GM19239 (cell line): ENCODE data around the gene PLCXD1.
A peak's percentile ranks its signal among the peaks of the same experiment; 100 is the strongest.
"Not testable (repeated sequence)": the region's sequence is repeated elsewhere in the genome, so short reads cannot be mapped to it uniquely, and the experiment has no call there.

Source experiments
- DNase-seq: peaks from one replicate; pipeline ENCODE4 v3.0.0; 2011; ENCODE audit warnings: low spot score; ENCODE audit not compliant: insufficient read length
- FAIRE-seq: peaks from 2 replicates; lab custom pipeline; 2011; peaks lifted over from hg19 to GRCh38; lab: Jason Lieb, UNC

The PLCXD1 gene

DNA sequence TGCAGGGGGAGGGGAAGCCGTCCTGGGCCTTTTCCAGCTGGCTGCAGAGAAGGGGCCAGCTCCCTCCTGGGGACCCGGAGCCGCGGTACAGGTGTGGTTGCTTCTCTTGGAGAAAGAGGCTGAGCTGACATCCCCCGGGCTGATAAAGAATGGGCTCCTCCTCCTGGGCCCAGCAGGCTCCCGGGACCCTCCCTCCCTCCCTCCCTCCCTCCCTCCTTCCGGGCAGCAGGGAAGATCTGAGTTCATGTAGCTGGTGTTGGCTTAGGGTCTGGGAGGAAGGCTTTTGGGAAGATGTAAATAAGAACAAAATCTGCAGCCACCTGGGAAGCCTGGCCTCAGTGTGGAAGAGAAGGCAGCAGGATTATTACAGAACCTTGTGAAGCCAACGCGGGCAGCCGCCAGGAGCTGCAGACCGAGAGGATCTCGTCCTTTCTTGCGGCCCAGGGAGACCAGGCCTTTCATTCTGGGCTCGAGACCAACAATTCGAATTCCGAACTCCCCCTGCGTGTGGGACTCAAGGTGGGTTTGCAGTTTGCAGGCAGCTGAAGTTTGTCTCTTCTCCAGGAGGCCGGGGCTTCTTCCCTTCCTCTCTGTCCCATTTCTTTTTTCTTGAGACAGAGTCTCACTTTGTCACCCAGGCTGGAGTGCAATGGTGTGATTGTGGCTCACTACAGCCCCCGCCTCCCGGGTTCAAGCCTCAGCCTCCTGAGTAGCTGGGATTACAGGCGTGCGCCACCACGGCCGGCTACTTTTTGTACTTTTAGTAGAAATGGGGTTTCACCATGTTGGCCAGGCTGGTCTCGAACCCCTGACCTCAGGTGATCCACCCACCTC is at the start of gene PLCXD1:
Gene PLCXD1 (plus strand): TSS at position 216 of the 834 bp plus-strand sequence. CDS start 2,807 bp downstream, outside the sequence.
- peak; percentile 52 for DNase-seq
- FAIRE-seq = peak; percentile 73

- DNase-seq, FAIRE-seq: not testable (repeated sequence)
Observed at GRCh38 chrX:231637-232277, 49.4 kb upstream of the PLCXD1 start.

GRCh38 chrX:232278-232655 is 48.9 kb upstream of the PLCXD1 start:
- FAIRE-seq, DNase-seq: not testable (repeated sequence)

DNA sequence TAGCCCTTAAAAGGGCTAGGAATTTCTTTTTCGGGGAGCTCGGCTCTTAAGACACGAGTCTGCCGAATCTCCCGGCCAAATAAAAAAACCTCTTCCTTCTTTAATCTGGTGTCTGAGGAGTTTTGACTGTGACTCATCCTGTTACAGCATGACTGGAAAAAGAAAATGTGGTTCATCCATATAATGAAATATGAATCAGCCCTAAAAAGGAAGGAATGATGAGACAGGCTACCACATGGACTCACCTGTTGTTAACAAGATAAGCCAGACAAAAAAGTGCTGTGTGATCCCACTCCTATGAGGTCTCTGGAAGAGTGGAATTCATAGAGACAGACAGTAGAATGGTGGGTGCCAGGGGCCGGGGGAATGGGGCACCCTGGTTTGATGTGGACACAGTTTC is 45.0 kb upstream of the PLCXD1 start:
- not testable (repeated sequence) for DNase-seq, FAIRE-seq

- DNase-seq (no peak), FAIRE-seq (no peak)
Observed at GRCh38 chrX:250965-251364, 30.2 kb upstream of the PLCXD1 start.

GRCh38 chrX:251396-252243 is 29.6 kb upstream of the PLCXD1 start:
- DNase-seq, FAIRE-seq: not testable (repeated sequence)

GRCh38 chrX:252244-252956 is 28.8 kb upstream of the PLCXD1 start:
- DNase-seq (no peak), FAIRE-seq (no peak)

DNA sequence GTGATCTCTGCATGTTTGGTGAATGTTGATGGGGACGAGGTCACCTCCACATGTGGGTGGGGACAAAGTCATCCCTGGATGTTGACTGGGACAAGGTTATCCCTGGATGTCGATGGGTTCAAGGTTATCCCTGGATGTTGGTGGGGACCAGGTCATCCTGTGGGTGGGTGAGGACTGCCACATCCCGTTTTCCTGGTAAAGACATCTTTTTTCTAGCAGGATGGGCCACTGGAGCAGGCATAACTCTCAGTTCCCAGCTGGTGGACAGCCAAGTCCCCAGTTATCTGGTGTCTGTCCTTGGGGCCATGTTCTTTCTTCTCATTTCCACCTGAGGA is 28.3 kb upstream of the PLCXD1 start:
- DNase-seq = no peak
- no peak for FAIRE-seq

DNA sequence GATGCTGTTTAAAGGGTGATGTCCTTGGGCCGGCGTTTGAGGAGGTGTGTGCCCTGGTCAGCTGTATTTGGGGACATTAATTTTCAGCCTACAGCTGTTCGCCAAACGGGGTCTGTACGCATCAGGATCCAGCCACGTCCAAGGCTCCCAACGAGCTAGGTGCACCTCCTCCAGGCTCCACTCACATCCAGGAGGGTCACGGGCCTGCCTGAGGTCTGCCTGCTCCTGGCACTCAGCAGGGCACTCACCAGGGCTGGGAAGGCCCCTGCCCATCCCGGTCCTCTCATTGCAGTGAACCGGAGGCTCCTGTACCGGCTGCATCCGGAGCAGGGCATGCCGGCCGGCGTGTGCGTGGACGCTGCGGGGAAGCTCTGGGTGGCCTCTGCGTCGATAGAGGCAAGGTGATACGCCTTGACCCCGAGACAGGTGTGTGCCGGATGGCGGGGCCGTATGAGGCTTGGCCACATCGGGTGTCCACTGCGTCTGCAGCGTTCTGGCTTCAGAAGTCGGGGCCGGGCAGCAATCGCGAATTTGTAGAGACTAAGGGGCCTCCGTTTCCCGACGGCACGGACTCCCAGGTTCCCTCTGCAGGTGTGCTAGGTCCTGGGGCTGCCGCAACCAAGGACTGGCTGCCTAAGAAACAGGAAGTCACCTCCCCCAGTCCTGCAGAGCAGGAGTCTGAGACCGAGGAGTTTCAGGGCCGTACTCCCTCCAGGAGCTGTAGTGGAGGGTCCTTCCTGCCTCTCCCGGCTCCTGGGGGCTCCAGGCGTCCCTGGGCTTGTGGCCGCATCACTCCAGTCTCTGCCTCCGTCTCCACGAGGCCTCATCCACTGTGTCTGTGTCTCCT is 27.5 kb upstream of the PLCXD1 start:
- FAIRE-seq = no peak
- no peak for DNase-seq

DNA sequence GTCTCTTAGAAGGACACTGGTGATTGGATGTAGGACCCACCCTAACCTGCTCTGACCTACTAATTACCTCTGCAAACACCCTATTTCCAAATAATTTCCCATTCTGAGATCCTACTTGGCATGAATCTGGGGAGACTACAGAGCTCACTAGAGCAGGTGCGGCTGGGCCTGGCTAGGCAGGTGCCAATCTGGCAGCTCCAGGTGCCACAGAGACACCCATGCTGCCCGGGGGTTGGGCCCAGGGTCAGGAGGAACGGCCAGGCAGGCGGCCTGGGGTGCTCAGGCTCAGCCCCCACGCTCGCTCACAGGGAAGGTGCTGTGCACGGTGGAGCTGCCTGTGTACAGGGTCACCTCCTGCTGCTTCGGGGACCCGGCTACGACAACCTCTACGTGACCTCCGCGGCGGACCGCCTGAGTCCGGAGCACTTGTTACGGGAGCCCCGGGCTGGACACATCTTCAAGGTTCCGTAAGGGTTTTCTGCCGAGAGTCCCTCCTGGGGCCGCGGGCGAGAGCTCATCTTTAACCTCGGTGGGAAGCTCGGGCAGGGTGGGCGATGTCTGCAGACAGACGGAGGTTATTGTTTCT is 26.5 kb upstream of the PLCXD1 start:
- DNase-seq = no peak
- no peak for FAIRE-seq

DNA sequence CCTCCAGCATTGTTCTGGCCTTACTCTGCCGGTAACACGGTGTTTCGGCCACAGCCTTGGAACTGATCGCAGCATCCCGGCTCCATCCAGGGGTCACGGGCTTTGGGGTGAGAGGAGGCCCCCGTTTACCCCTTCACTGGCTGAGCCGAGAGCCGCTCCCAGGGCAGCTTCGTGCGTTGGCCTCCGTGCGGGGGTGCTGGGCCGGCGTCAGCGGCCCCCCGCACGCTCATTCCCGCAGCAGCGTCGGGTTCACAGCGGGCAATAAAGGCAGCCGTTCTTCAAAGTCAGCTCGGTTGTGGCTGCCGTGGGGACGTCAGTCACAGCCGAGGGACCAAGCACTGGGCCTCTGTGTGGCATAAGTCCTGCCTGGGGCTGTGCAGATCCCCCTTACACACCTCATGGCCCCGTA is 25.3 kb upstream of the PLCXD1 start:
- FAIRE-seq (no peak), DNase-seq (no peak)

GRCh38 chrX:257054-257453 is 24.1 kb upstream of the PLCXD1 start:
- not testable (repeated sequence) for DNase-seq, FAIRE-seq

- FAIRE-seq (no peak), DNase-seq (no peak)
Observed at GRCh38 chrX:257681-258289, 23.4 kb upstream of the PLCXD1 start.

DNA sequence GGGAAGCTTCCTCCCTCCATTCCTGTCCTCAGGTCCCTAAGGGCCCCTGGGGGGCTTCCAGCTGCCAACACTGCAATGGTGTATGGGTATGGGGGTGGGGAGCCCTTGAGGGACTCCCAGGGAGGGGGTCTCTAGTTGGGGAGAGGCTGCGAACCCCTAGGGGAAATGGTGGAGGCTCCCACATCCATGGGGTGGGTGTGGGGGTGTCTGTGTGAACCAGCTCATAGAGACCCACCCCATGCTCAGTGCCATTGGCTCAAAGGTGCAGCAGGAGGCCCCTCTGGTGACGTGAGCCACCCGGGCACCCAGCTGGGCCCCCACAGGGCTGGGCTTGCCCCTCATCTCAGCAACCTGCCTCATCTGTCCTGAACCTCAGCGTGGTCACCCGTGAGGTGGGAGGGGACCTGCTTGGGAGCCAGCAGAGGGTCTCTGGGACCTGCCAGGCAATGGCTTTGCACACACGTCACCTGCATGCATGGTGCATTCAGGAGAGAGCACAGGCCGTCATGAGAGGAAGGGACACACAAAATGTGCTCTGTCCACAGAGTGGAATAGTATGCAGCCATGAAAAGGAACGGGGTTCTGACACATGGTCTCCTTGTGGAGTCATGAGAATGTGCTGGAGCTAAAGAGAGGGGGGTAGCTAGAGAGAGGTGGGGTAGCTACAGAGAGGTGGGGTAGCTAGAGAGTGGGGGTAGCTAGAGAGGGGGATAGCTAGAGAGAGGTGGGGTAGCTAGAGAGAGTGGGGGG is 22.7 kb upstream of the PLCXD1 start:
- no peak for FAIRE-seq
- DNase-seq = no peak

- no peak for FAIRE-seq
- no peak for DNase-seq
Observed at GRCh38 chrX:259692-260355, 21.4 kb upstream of the PLCXD1 start.

GRCh38 chrX:261167-261918 is 19.8 kb upstream of the PLCXD1 start:
- FAIRE-seq = peak; percentile 39
- no peak for DNase-seq
